Brain microvascular endothelial cell (primary cell): ENCODE data around the gene ESRRA.
A peak's percentile ranks its signal among the peaks of the same experiment; 100 is the strongest.

Experiments used
- DNase-seq: peaks from one replicate; pipeline ENCODE4 v3.0.0-alpha.2; 2020
- H3K27ac ChIP-seq: fragments of 250-450 bp; sonication (Bioruptor Pico); 2 replicates; pipeline ENCODE4 v1.5.1; 2020; ENCODE audit warnings: mild to moderate bottlenecking, moderate library complexity
- H3K27me3 ChIP-seq: fragments of 250-450 bp; sonication (Bioruptor Pico); replicated peaks from 2 replicates; pipeline ENCODE4 v1.5.1; 2020; ENCODE audit warnings: mild to moderate bottlenecking
- H3K36me3 ChIP-seq: fragments of 250-450 bp; sonication (Bioruptor Pico); replicated peaks from 2 replicates; pipeline ENCODE4 v1.5.1; 2020; ENCODE audit warnings: mild to moderate bottlenecking
- H3K4me3 ChIP-seq: 2 replicates; pipeline ENCODE4 v1.5.1; 2011; ENCODE audit warnings: low read depth, mild to moderate bottlenecking, control low read depth, low read length, moderate library complexity
- in situ Hi-C: cut with HindIII; loops from 2 replicates; pipeline ENCODE4 v1.10.0; 2017; ENCODE audit warnings: low sequenced_read_pairs, low pct_ligation_motif_present
- TF ChIP-seq, protein P1 (sequence below): IDR thresholded peaks from 2 replicates; pipeline ENCODE4 v1.5.1; 2011; ENCODE audit warnings: low read depth, mild to moderate bottlenecking, moderate library complexity, low read length, control low read depth, inconsistent platforms; ENCODE audit errors: missing control alignments

The ESRRA gene

DNA sequence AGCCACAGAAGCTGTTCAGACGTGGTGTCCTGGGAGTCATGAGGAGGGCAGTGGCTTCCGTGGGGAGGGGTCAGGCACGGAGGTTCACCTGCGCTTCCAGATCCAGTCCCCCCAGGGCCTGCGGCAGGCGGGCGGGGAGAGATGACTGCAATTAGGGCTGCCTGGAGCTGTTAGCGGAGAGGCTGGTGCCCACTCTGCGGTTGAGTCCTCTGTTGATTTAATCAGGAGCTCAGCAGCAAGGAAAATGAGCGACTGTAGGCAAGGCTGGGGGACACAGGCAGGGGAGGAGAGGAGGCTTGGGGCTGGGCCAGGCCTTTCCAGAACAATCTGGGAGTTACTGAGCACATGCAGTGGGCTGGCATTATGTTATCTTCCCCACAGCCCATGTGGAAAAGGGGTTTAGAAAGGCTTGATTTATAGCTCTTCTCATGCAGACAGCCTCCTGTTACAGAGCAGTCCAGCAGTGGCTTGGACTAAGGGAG lies 40.9 kb upstream of the ESRRA start:
- no peaks in the 10 kb centered on the region for H3K27me3 ChIP-seq
- no peak overlapping the region for H3K4me3 ChIP-seq
- H3K36me3 ChIP-seq = peaks cover 68% of the 10 kb centered on the region
- TF ChIP-seq, protein P1, sequence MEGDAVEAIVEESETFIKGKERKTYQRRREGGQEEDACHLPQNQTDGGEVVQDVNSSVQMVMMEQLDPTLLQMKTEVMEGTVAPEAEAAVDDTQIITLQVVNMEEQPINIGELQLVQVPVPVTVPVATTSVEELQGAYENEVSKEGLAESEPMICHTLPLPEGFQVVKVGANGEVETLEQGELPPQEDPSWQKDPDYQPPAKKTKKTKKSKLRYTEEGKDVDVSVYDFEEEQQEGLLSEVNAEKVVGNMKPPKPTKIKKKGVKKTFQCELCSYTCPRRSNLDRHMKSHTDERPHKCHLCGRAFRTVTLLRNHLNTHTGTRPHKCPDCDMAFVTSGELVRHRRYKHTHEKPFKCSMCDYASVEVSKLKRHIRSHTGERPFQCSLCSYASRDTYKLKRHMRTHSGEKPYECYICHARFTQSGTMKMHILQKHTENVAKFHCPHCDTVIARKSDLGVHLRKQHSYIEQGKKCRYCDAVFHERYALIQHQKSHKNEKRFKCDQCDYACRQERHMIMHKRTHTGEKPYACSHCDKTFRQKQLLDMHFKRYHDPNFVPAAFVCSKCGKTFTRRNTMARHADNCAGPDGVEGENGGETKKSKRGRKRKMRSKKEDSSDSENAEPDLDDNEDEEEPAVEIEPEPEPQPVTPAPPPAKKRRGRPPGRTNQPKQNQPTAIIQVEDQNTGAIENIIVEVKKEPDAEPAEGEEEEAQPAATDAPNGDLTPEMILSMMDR = no peak
- no peak overlapping the region for H3K27ac ChIP-seq
- in situ Hi-C loops = no loop called here
- DNase-seq = no peak

DNA sequence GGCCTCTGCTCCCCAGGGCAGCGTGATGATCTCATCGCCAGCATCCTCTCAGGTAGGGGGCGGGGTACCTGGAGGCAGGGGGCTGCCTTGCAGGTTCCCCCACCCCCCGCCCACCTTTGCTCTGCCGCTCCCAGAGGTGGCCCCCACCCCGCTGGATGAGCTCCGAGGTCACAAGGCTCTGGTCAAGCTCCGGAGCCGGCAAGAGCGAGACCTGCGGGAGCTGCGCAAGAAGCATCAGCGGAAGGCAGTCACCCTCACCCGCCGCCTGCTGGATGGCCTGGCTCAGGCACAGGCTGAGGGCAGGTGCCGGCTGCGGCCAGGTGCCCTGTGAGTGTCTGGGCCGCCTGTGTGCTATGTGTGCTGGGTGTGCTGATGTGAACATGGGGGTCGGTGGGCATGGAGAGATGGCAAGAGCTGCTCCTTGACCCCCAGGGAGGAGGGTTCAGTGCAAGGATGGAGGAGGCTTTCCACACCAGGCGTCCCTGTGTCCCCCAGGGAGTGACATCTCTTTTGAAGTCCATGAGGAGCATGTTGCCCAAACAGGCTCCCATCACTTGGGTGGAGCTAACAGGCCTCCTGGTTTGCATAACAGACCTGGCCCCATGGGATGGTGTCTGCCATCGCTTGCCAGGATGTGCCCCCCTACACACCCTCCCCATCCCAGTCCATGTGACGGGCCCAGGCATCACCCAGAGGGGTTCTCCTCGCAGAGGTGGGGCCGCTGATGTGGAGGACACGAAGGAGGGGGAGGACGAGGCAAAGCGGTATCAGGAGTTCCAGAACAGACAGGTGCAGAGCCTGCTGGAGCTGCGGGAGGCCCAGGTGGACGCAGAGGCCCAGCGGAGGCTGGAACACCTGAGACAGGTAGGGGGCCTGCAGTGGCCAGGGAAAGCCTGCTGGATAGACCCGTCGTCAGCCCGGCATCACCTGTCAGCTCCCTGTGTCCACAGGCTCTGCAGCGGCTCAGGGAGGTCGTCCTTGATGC lies 39.9 kb upstream of the ESRRA start:
- Histone ChIP-seq H3K27ac (no peak overlapping the region), H3K4me3 (no peak overlapping the region), H3K36me3 (peaks cover 59% of the 10 kb centered on the region), H3K27me3 (no peaks in the 10 kb centered on the region)
- in situ Hi-C loops = no loop called here
- TF ChIP-seq, protein P1 = no peak
- no peak for DNase-seq

- H3K4me3 ChIP-seq = no peak overlapping the region
- H3K36me3 ChIP-seq = peaks cover 55% of the 10 kb centered on the region
- H3K27me3 ChIP-seq = no peaks in the 10 kb centered on the region
- TF ChIP-seq, protein P1 = no peak
- DNase-seq = peak; percentile 45
- in situ Hi-C loops = no loop called here
- H3K27ac ChIP-seq = no peak overlapping the region
Observed at GRCh38 chr11:64266339-64266738, 39.0 kb upstream of the ESRRA start.

DNA sequence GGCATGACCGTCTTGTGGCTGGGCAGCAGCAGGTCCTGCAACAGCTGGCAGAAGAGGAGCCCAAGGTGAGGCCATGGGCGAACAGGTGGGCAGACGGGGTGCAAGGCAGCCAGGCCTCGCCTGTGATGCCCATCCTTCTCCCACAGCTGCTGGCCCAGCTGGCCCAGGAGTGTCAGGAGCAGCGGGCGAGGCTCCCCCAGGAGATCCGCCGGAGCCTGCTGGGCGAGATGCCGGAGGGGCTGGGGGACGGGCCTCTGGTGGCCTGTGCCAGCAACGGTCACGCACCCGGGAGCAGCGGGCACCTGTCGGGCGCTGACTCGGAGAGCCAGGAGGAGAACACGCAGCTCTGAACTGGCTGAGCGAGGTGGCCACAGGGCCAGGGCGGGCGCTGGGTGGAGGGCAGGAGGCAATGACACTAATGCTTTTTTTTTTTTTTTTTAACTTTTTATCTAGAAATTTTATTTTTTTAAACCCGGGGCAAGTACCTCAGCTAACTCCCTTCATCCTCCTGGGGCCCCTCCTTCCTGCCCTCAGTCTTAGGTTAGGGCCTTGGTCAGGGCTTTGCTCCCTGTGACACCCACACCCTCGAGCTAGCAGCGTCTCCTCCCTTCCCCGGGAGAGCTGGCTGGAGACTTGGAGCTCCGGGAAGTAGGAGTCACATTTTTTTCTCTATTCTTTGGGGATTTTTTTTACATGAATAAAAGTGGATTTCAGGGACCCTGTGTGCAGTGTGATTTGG lies 37.9 kb upstream of the ESRRA start:
- in situ Hi-C loops = no loop called here

GRCh38 chr11:64268025-64268892 lies 37.1 kb upstream of the ESRRA start:
- Histone ChIP-seq H3K27ac (peak overlapping the region; percentile 66), H3K27me3 (no peaks in the 10 kb centered on the region), H3K4me3 (peak overlapping the region; percentile 75), H3K36me3 (peaks cover 40% of the 10 kb centered on the region)
- DNase-seq = peak; percentile 35
- TF ChIP-seq, protein P1 = no peak
- in situ Hi-C loops = no loop called here

More for the DNA sequence above, 37.9 kb upstream of the ESRRA start:
- DNase-seq = no peak
- Histone ChIP-seq H3K27ac (no peak overlapping the region), H3K36me3 (peaks cover 46% of the 10 kb centered on the region), H3K4me3 (no peak overlapping the region), H3K27me3 (no peaks in the 10 kb centered on the region)
- TF ChIP-seq, protein P1 = no peak
